ENCODE data around the gene F2.

The F2 gene

GRCh38 chr11:46731545-46731944 is 12.5 kb downstream of the F2 start:
- no peak for DNase-seq (ENCODE audit: low spot score)
- in situ Hi-C loops (cut with MboI; ENCODE audit: low sequenced_read_pairs, unreplicated experiment) = no loop called here
- TF ChIP-seq CTCF (IDR thresholded peaks at IDR 0.05; ENCODE audit: borderline replicate concordance, control extremely low read depth, extremely low read depth, insufficient read depth, missing control alignments) = no peak

- TF ChIP-seq CTCF (IDR thresholded peaks at IDR 0.05; ENCODE audit: borderline replicate concordance, control extremely low read depth, extremely low read depth, insufficient read depth, missing control alignments) = no peak
- DNase-seq (ENCODE audit: low spot score) = no peak
- in situ Hi-C loops (cut with MboI; ENCODE audit: low sequenced_read_pairs, unreplicated experiment) = no loop called here
These were observed 14.2 kb downstream of the F2 start for GRCh38 chr11:46733234-46733633.

GRCh38 chr11:46736146-46736545 is 17.1 kb downstream of the F2 start:
- in situ Hi-C loops (cut with MboI; ENCODE audit: low sequenced_read_pairs, unreplicated experiment) = no loop called here
- DNase-seq (ENCODE audit: low spot score) = no peak
- TF ChIP-seq CTCF (IDR thresholded peaks at IDR 0.05; ENCODE audit: borderline replicate concordance, control extremely low read depth, extremely low read depth, insufficient read depth, missing control alignments) = no peak

- in situ Hi-C loops (cut with MboI; ENCODE audit: low sequenced_read_pairs, unreplicated experiment) = no loop called here
- no peak for DNase-seq (ENCODE audit: low spot score)
- no peak for TF ChIP-seq CTCF (IDR thresholded peaks at IDR 0.05; ENCODE audit: borderline replicate concordance, control extremely low read depth, extremely low read depth, insufficient read depth, missing control alignments)
These were observed 17.6 kb downstream of the F2 start for GRCh38 chr11:46736615-46737014.

- in situ Hi-C loops (cut with MboI; ENCODE audit: low sequenced_read_pairs, unreplicated experiment) = no loop called here
- no peak for TF ChIP-seq CTCF (IDR thresholded peaks at IDR 0.05; ENCODE audit: borderline replicate concordance, control extremely low read depth, extremely low read depth, insufficient read depth, missing control alignments)
- DNase-seq (ENCODE audit: low spot score) = no peak
These were observed 18.7 kb downstream of the F2 start for GRCh38 chr11:46737699-46738098.

DNA sequence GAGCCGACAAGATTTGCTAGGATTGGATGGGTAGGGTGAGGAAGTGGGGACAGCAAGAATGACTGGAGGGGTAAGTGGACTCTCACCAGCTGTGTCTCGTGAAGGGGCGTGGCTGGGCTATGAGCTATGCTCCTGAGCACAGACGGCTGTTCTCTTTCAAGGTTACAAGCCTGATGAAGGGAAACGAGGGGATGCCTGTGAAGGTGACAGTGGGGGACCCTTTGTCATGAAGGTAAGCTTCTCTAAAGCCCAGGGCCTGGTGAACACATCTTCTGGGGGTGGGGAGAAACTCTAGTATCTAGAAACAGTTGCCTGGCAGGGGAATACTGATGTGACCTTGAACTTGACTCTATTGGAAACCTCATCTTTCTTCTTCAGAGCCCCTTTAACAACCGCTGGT is 19.9 kb downstream of the F2 start:
- no peak for DNase-seq (ENCODE audit: low spot score)
- no peak for TF ChIP-seq CTCF (IDR thresholded peaks at IDR 0.05; ENCODE audit: borderline replicate concordance, control extremely low read depth, extremely low read depth, insufficient read depth, missing control alignments)
- in situ Hi-C loops (cut with MboI; ENCODE audit: low sequenced_read_pairs, unreplicated experiment) = no loop called here
